GM21526 (cell line): ENCODE measurements around the gene RGS6.

ENCODE experiments used
- ATAC-seq: cut with Tn5 transposase; IDR thresholded peaks from one replicate; pipeline ENCODE4 v1.9.1; 2021; ENCODE audit warnings: moderate library complexity; ENCODE audit not compliant: unreplicated experiment, low FRiP score

RGS6 gene

GRCh38 chr14:72560889-72561493 lies 628.8 kb downstream of the RGS6 start:
- no peak for ATAC-seq

GRCh38 chr14:72562300-72562699 lies 630.1 kb downstream of the RGS6 start:
- ATAC-seq = no peak

GRCh38 chr14:72563676-72564075 lies 631.4 kb downstream of the RGS6 start:
- no peak for ATAC-seq

GRCh38 chr14:72565149-72565559 lies 632.9 kb downstream of the RGS6 start:
- no peak for ATAC-seq

- no peak for ATAC-seq
Observed at GRCh38 chr14:72565917-72566316, 633.7 kb downstream of the RGS6 start.

GRCh38 chr14:72567226-72567625 lies 635.0 kb downstream of the RGS6 start:
- no peak for ATAC-seq

- no peak for ATAC-seq
Observed at GRCh38 chr14:72568296-72568992, 636.2 kb downstream of the RGS6 start.

GRCh38 chr14:72573725-72574417 lies 641.6 kb downstream of the RGS6 start:
- no peak for ATAC-seq

GRCh38 chr14:72574715-72575114 lies 642.5 kb downstream of the RGS6 start:
- ATAC-seq = no peak

- ATAC-seq = no peak
Observed at GRCh38 chr14:72576258-72576657, 644.0 kb downstream of the RGS6 start.

GRCh38 chr14:72577521-72577920 lies 645.3 kb downstream of the RGS6 start:
- no peak for ATAC-seq

GRCh38 chr14:72578514-72578913 lies 646.3 kb downstream of the RGS6 start:
- no peak for ATAC-seq

GRCh38 chr14:72582582-72582981 lies 650.4 kb downstream of the RGS6 start:
- ATAC-seq = no peak

- no peak for ATAC-seq
Observed at GRCh38 chr14:72583316-72584272, 651.4 kb downstream of the RGS6 start.

- no peak for ATAC-seq
Observed at GRCh38 chr14:72588521-72588920, 656.3 kb downstream of the RGS6 start.

- ATAC-seq = no peak
Observed at GRCh38 chr14:72589652-72590051, 657.4 kb downstream of the RGS6 start.

GRCh38 chr14:72590577-72590976 lies 658.3 kb downstream of the RGS6 start:
- no peak for ATAC-seq

- ATAC-seq = no peak
Observed at GRCh38 chr14:72591391-72591790, 659.2 kb downstream of the RGS6 start.

- no peak for ATAC-seq
Observed at GRCh38 chr14:72594099-72594901, 662.1 kb downstream of the RGS6 start.
